Measurements from ENCODE around the gene OLA1. TPM values are rescaled to one million over a fixed set of nuclear protein-coding genes. Genes with fewer than 3 reads are reported as not detected.

Gene OLA1
- total RNA-seq, 2 donors from 2014 or later, result 63.4 to 82.1 TPM

DNA sequence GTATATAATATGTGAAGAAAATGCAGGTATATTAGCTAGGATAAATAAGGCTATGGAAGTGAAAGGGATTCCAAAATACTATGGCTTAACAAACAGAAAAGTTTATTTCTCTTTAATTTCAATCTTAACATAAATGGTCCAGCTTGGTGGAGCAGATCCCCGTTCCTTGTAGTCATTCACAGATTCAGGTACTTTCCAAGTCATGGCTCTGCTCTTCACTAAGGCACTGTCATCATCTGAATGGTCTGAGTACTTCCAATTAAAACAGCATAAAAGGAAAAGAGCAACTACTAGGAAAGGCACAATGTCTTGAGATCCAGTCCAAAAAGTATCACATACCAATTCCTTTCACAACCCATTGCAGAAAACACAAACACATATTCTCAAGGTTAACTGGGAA is 63.4 kb downstream of the OLA1 start:
- ATAC-seq (no peak), DNase-seq (no peak)
- intact Hi-C loops (cut with DNase I), result no loop called here

DNA sequence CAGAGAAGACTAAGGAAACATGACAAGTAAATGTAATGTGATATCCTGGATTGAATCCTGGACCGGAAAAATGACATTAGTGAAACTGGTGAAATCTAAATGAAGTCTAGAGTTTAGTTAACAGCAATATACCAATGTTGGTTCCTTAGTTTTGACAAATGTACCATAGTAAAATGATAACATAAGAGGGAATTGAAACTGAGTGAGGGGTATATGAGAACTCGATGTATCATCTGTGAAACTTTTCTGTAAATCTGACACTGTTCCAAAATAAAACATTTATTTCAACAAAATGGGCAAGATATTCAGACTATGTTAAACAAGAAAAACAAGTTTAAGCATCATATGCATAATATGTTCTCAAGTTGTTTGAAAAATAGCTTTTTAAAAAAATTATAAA is 63.8 kb downstream of the OLA1 start:
- intact Hi-C loops (cut with DNase I), result no loop called here
- DNase-seq, result no peak
- ATAC-seq, result no peak

DNA sequence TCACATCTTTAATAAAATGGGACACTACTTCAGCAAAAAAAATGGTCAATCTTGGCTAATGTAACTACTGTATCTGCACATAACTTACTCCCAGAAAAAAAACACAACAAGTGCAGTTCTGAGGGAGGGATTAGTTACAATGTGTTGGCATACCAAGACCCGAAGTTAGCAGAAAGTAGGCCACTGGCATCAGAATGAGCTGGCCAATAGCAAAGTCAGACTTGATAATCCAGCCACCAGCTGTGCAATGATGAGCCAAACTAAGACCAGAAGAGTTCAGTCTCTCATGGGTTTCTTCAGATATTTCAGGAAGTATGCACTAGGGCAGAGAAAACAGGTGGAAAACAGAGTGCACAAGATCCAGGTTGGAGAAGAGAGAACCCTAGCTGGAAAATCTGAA is 65.3 kb downstream of the OLA1 start:
- no peak for ATAC-seq
- intact Hi-C loops (cut with DNase I), result no loop called here
- DNase-seq, result no peak

DNA sequence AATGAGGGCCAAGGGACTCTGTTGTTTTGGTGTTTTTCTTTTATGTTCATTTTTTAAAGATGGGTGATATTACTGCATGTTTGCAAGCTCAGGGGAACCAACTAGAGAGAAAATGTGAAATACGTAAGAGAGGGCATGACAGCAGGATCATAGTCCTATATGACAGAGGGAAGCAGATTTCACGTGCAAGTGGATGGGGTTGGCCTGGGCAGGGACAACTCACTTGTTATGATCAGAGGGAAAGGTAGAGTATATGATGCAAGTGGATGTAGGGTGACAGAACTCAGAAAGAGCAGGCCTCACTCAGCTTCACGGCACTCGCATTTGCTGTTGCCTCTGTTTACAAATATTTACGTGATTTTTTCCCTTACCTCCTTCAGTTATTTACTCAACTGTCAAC is 67.0 kb downstream of the OLA1 start:
- no peak for DNase-seq
- no peak for ATAC-seq
- intact Hi-C loops (cut with DNase I), result no loop called here

DNA sequence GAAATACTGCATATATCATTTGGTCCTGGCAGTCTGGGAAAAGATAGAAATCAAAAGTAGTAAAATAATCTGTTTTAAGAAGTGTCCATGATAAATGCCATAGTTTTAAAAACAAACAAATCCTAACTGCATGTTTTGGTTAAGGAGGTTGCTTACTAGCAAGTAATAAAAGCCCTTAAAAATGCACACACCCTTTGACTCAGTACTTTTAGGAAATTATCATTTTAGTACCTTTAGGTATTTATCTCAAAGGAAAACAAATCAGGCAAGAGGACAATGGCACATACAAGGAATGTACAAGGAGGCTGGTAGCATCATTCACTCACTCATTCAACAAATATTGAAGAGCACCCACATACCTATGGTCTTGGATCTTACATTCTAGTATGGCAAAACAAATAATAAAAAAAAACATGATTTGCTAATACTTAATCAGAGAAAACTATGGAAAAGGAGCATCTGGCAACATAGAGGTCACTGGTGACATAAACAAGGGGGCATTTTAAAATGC is 67.6 kb downstream of the OLA1 start:
- intact Hi-C loops (cut with DNase I), result no loop called here
- ATAC-seq (no peak), DNase-seq (no peak)

DNA sequence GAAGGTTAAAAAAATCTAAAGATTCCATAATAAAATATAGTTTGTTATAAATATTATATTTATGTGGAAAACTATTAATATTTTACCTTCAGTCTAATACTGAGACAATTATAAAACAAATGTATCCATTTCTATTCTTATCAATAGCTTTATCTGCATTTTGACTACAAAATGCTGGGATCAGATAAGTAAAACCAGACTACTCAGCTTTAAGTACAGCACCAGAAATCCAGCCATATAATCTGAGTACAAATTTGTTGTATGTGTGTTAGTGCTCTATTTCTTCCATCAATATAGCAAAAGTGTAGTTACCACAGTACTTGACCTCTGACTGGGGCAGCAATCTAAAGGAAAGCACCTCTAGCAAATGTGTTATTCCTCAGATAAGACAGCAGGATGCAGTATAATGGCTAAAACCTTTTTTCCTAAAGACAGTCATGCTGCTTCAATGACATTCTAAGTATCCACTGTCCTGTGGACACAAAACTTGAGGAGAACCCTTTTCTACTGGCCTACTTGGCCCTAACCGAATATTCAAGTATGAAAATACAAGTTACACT is 68.1 kb downstream of the OLA1 start:
- ATAC-seq, result no peak

DNA sequence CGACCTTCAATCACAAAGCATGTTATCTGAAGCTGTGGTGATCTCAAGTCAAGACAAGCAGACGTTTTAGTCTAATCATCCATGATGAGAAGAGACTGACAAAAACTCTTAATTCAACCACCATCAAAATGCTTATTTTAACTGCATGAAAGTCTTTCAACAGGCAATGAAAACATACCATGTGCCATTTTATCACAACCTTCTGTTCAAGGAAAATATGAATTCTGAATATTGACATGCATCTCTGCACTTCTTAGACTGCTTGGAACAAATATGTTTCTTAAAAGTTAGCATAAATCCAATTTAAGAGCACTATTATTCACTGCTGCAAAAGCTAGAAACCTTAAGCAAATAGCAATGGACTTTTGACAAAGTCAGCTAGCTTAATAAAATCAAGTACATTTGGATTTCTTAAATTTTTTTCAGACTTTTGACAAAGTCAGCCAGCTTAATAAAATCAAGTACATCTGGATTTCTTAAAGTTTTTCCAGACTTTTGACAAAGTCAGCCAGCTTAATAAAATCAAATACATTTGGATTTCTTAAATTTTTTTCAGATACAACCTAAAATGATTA is 70.9 kb downstream of the OLA1 start:
- intact Hi-C loops (cut with DNase I), result no loop called here
- DNase-seq (no peak), ATAC-seq (no peak)

More for the DNA sequence above, 68.1 kb downstream of the OLA1 start:
- no peak for DNase-seq
- intact Hi-C loops (cut with DNase I), result no loop called here

DNA sequence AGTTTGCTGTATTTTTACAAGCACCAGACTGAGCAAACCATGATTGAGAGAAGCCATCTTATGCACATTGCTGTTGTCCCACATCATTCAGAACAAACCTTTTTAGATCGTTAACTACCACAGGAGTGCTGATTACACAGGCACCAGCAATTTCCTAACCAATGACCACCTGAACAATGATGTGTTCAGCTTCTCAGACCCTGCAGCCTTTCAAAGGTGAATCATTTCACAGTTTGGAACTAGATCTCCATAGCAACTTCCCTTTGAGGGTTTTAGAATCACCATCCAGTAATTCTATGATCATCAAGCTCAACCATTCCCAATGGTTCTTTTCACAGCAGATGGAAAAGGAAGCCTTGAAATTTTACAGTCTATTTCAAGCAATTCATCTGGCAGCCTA is 71.4 kb downstream of the OLA1 start:
- intact Hi-C loops (cut with DNase I), result no loop called here
- ATAC-seq, result no peak
- DNase-seq, result no peak

DNA sequence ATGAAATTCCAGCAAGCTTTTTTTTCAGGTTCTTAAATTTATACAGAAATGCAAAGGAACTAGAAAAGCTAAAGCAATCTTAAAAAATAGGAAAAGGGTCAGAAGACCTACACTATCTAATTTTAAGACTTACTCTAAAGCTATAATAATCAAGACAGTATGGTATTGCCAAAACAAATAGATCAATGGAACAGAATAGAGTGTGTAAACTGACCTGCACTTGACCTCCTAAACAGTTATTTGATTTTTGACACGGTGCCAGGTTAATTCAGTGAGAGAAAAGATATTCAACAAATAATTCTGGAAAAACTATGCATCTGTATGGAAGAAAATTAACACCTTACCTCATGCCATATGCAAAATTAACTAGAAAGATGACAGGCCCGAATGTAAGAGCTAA is 73.6 kb downstream of the OLA1 start:
- DNase-seq (no peak), ATAC-seq (no peak)
- intact Hi-C loops (cut with DNase I), result no loop called here

DNA sequence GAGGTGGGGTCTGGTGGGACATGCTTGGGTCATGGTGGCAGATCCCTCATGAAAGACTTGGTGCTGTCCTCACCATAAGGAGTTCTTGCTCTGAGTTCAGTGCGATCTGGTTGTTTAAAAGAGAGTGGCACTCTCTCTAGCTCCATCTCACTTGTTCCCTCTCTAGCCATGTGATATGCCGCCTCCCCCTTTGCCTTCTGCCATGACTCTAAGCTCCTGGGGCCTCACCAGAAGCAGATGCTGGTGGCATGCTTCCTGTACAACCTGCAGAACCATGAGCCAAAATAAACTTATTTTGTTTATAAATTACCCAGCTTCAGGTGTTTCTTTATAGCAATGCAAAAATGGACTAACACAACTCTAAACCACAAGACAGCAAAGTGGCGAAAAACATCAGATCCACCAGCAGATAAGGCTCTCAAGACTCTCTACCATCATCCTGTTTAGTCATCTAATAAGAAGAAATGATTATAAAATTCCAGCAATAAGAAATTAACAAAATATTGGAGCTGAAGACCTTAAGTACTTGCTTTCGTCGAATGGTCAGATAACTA is 75.5 kb downstream of the OLA1 start:
- DNase-seq (no peak), ATAC-seq (no peak)
- intact Hi-C loops (cut with DNase I), result no loop called here

DNA sequence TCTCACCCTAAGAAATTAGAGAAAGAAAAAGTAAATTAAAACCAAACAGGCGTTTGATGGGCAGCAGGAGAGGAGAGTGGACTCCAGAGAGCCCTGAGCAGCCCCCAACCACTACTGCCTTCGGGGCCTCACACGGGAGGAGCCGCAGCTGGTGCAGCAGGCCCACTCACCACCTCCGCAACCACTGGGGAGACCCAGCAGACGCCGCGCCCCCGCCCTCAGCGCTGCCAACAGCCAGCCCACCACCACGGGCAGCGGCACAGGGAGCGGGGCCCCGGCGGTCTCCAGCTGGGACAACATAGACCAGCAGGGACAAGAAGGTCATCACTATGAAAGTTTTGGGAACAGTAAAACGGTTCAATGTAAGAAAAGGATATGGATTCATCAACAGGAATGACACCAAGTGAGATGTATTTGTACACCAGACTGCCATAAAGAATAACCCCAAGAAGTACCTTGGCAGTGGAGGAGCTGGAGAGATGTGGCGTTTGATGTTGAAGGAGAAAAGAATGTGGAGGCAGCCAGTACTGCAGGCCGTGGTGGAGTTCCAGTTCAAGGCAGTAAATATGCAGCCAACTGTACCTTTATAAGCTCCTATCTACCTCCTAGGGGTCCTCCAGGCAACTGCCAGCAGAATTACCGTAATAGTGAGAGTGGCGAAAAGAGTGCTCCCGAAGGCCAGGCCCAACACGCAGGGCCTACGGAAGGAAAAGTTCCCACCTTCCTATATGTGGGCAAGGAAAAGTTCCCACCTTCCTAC is 76.5 kb downstream of the OLA1 start:
- no peak for DNase-seq
- ATAC-seq, result no peak

DNA sequence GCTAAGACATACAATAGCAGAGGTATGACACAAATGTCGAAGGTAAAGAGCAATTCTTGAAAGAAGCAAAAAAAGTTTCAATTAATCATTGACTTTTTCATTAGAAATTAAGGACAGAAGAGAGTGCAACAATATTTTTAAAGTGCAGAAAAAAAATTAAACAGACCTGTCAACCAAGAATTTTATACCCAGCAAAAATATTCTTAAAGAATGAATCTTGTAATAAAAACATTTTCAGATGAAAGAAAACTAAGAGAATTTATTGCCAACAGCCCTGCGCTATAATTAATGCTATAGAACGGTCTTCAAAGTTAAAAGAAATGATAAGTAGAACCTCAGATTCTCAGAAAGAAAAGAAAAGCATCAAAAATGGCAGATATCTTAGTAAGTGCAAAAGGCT is 79.0 kb downstream of the OLA1 start:
- intact Hi-C loops (cut with DNase I), result no loop called here
- no peak for ATAC-seq
- no peak for DNase-seq

More for the DNA sequence above, 76.5 kb downstream of the OLA1 start:
- intact Hi-C loops (cut with DNase I), result no loop called here

DNA sequence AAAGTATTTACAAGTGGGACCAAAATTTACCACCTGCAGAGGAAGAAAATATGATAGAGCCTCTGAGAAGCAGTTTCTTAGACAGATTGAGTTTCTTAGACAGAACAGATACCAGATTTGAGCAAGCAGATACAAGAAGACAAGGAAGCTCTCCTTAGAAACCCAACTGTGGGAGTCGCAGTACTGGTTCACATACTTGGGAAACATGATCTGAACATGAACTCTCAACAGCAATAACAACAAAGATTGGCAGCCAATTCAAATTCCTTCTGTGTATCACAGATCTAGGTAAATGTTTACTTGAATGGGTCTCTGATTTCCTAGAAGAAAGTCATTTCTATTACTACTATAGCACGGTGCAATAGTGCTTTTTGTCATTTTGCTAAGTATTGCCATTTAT is 82.1 kb downstream of the OLA1 start:
- no peak for DNase-seq
- no peak for ATAC-seq
- intact Hi-C loops (cut with DNase I), result no loop called here

DNA sequence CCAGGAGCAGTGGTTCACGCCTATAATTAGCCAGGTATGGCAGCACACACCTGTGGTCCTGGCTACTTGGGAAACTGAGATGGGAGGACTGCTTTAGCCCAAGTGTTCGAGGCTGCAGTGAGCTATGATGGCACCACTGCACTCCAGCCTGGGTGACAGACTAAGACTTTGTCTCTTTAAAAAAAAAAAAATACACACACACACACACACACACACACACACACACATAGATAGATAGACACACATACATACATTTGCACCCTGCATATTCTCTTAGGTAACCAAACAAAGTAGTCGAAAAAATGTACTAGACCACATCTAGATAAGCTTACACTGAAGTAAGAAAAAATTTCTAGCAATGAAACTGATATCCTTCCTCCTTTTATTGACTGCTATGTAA is 86.8 kb downstream of the OLA1 start:
- DNase-seq (no peak), ATAC-seq (no peak)
- intact Hi-C loops (cut with DNase I), result no loop called here

DNA sequence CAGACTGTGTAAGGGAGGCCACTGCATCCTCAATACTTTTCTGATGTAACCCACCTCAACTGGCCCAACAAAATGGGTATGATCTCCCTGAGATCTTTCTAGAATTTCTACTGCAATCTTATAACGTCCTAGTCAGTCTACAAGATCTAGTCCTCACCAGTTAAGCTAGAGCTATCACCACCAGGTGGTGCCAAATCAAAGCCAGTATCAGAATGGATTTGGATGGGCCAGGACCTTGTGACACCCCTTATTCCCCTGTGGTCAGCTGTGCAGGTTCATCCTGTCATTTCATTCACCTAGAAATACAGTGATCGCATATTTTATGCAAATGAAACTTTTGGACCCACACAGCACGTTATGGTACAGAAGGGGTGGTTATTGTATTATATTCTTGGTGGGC is 90.3 kb downstream of the OLA1 start:
- intact Hi-C loops (cut with DNase I), result loop anchor here in 1 of 2 donors (5.0 kb wide), 1 partner anchor 184 kb away; no protein-coding TSS in a partner anchor
- no peak for ATAC-seq
- DNase-seq, result no peak

DNA sequence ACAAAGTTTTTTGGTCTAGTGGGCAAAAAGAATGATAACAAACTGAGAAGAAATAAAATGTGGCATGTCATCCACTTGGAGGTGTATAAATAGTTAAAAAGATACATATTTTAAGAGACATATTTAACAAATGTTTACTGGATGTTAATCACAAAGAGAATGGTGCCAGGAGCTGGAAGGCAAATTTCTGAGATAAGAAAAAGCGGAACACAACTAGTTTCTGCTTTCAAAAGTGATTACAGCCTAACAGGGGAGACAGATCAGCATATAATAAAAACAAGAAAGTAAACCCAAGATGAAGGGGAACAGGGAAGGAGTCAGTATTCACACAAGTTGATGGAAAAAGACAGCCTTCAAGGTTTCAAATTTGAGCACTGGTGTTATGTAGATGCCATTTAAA is 91.3 kb downstream of the OLA1 start:
- intact Hi-C loops (cut with DNase I), result loop anchor here in 1 of 2 donors (5.0 kb wide), 1 partner anchor 185 kb away; no protein-coding TSS in a partner anchor
- no peak for DNase-seq
- no peak for ATAC-seq

DNA sequence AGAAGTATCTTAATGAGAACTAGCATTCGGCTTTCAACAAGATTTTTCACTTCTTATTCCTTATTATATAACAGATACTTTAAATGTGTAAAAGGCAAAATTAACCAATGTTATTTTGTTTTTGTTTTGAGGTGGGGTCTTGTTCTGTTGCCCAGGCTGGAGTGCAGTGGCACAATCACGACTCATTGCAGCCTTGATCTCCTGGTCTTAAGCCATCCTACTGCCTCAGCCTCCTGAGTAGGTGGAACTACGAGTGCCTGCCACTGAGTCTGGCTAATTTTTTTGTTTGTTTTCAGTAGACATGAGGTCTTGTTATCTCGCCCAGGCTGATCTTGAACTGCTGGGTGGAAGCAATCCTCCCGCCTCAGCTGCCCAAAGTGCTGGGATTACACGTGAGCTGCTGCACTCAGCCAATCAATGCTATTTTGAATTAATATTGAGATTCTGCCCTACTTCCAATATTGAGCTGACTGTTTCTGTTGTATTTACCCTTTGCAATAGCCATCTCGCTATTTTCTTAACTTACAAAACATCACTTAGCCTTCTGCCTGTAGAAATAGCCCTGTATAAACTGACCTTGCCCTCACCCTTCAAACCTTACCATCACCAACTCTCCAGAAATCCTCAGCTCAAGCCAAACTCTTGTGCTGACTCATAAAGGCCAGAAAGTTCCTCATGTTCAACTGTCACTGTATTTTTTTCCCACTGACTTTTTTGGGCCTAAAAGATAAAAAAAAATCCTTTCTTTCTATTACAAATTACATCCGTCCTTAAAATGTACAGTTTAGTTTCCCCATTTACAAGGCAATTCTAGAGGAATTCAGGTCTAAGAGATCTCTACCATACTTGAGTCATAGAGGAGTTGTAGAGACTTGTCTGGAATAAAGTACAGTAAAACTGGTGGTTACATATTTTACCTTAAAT is 94.3 kb downstream of the OLA1 start:
- ATAC-seq, result peak in 1 of 2 donors; percentile 96

DNA sequence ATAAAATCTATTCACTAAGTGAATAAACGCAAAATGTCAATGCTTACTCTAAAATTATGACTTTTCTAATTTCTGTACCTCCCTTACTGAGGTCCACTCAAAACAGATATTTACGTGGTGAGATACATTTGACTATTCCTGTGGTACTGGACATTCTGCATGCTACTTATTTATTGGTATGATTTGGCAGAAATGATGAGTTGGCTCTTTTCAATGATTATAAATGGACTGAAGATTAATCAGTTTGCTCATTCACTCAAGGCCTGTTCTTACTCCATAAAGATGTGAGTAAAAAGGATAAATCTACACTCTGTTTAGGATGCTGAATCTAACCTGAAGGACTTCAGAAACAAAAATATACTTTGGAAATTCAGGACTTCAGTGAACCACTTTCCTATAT is 98.8 kb downstream of the OLA1 start:
- no peak for ATAC-seq
- no peak for DNase-seq
- intact Hi-C loops (cut with DNase I), result no loop called here

More for the DNA sequence above, 94.3 kb downstream of the OLA1 start:
- intact Hi-C loops (cut with DNase I), result no loop called here
- DNase-seq, result no peak

DNA sequence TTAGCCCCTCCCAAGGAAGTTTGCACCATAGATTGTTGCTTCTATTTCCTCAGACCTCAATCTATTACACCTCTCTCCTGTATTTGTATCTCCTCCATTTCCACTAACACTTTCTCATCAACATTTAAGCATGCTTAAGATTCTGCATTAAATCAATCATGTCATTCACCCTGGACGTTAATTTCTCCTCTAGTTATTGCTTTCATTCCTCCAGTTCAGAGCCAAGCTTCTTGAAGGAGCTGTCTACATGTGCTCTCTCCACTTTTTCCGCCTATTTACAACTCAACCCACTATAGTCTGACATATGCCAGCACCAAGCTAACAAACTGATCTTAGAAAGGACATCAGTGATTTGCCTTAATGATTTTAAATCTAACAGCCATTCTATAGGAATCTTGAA is 99.5 kb downstream of the OLA1 start:
- intact Hi-C loops (cut with DNase I), result no loop called here
- DNase-seq (no peak), ATAC-seq (no peak)
